ENCODE measurements around the gene SLC4A5. TPM values are rescaled to one million over a fixed set of nuclear protein-coding genes. Genes with fewer than 3 reads are reported as not detected.

Gene SLC4A5
- polyA plus RNA-seq (2013, experiment 1 of 2; ENCODE audit: insufficient read length): 0.34 TPM
- polyA plus RNA-seq (2013, experiment 2 of 2; ENCODE audit: insufficient read length): 0.40 TPM

DNA sequence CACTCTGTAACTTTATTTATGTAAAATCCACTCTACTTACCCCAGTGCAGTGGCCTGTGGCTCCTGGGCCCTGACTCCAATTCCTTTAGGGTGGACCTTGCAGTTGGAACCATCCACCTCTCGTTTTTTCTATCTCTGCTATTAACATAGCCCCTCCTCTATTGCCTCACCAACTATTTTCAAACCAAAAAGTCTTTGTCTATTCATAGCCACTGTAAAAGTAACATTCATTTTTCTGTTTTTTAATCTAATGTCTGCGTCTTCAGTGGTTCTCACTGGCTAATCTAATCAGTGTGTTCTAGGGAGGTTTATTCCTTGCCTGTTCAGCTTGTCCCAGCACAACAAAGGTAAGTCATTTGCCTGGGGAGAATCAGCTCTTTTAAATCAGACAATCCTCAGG lies at the start of gene SLC4A5:
SLC4A5 (minus strand) TSS at position 101 of the 400 bp plus-strand sequence. CDS start 28,393 bp downstream, outside the sequence.
- no peak for DNase-seq

DNA sequence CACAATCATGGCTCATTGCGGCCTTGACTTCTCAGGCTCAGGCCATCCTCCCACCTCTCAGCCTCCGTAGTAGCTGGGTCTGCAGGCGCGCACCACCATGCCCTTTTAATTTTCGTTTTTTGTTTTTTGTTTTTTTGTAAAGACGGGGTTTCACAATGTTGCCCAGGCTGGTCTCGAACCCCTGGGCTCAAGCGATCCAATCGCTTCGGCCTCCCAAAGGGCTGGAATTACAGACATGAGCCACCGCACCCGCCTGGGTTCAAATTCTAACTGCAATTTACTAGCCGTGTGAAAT lies 49.2 kb upstream of the SLC4A5 start:
- DNase-seq: no peak

DNA sequence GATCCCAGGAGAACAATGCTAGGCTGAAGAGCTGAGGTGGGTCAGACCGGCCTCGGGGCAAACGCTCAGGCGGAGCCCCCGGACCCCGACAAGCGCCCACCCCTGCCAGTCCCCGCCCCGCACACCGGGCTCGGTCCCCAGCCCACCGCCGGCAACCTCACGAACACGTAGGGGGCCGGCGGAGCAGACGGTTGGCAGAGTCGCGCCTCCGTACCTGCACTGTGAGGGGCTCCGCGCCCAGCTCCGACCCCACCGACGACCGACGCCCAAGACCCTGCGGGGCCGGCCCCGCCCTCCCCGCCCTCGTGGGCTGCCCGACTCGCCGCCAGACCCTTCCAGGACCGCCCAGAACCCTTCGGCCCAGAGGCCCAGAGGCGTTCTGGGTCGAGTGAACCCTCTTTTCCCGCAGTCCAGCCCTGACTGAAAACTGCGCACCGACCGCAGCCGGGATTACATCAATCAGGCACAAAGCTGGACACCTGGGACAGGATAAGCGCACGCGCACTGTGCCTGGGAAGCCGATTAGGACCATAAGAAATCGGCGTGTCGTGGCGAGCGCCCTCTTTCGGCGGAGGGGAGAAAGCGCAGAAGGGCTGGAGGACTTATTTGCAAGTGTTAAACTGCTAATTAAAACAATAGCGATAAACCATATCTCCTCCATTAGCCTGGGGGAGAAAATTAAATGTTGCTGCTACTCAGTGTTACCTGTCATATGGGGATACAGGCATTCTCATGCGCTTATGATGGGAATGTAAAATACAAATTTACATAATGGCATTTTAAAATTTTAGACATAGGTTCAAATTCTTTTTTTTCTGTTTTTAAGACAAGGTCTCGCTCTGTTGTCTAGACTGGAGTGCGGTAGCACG lies 48.6 kb upstream of the SLC4A5 start:
- peak; percentile 79 for DNase-seq

DNA sequence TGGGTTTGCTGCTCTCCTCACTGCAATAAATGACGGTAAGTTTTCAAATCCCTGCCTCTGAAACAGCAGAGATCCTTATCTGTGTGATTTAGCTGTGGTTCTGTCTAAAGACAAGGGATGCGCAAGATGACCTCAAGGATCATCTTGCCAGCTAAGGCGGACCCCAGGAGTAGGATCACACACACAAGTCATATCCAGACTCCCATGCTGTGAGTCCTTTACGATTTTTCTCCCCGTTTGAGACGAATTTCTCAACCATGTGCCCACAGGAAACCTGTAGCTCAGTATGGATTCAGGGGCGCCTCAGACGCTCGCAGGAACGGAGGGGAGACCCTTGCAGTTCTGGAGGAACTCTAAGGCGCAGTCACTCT lies 48.0 kb upstream of the SLC4A5 start:
- peak; percentile 21 for DNase-seq

- DNase-seq: no peak
Measured at GRCh38 chr2:74390606-74391005, 47.4 kb upstream of the SLC4A5 start.

GRCh38 chr2:74387346-74387745 lies 44.1 kb upstream of the SLC4A5 start:
- DNase-seq: peak; percentile 38

DNA sequence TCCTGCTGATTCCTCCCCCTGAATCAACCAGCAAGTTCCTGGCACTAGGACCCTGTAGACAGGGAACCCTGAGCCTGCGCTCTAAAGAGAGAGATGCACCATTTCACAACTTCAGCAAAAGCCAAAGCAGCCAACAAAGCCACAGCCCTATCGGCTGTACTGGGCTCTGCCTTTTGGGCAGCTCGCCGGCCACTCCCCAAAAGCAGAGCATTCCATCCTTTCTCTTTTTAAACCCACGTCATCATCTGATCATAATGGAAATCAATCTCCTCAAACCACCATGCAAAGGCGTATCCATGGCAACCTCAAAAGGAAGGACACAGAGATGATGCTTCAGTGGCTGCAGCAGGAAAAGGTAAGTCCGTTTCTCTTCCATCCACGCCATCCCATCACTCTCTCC lies 42.2 kb upstream of the SLC4A5 start:
- DNase-seq: no peak

DNA sequence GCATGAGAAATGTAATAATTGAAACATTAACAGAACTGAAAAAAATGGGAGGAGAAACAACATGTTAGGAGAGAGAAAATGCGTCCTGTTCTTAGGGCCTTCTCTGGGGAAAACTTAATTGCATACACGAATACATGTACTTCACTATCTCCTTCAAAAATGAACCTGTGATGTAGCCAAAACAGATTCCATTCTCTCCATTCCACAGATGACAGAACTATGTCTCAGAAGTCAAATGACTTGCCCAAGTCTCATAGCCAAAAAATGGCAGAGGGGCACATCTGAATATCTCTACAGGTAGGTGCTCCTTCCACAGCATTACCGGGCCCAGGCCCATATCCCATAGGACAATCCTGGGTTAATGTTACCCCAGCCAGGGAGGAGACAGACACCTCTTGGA lies 40.8 kb upstream of the SLC4A5 start:
- peak; percentile 43 for DNase-seq

- peak; percentile 66 for DNase-seq
Measured at GRCh38 chr2:74383254-74383653, 40.0 kb upstream of the SLC4A5 start.

GRCh38 chr2:74381751-74382150 lies 38.5 kb upstream of the SLC4A5 start:
- no peak for DNase-seq

DNA sequence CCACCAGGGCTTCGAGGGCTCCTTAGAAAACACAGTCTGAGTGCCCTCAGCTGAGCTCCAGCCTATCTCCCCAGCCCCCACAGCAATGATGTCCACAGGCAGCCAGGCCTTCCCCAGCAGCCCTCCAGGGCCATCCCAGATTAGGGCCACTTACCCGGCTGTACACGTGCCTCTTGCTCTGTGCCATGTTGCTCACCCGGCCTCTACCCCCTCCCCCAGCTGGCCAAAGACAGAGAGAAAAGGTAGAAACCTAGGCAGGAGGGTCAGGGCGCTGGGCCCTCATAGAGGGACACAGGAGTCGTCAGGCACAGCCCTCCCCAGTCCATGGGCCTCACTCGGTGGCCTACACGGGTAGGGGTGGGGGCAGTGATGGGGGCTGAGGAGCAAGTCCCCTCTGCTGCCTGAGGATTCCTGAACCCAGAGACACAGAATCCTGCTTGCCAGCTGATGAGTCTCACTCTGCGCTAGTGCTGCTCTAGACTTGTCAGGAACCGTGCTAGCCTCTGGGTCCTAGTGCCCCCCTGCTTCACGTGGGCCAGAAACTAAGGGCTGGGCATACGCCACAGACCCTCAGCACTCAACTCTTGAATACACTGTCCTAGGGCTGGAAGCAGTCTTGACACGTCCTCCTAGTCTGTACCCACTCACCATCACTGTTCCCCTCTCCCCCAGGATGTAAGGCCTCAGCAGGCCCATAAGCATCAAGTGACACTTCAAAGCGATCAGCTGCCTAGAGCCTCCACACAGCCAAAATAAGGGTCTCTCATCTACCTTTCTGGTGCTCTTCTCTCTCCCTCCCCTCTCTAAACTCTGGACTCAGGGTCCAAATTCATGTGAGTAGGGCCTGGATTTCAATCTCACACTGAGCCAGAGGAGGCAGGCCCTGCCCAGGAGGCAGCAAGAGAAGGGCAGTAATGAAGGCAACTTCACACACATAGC lies 36.9 kb upstream of the SLC4A5 start, which contains the start of gene DCTN1:
DCTN1 (minus strand) TSS at position 461 of the 939 bp plus-strand sequence; CDS start at position 187, 274 bp downstream.
- DNase-seq: peak; percentile 72

GRCh38 chr2:74378007-74378406 lies 34.8 kb upstream of the SLC4A5 start:
- DNase-seq: no peak

DNA sequence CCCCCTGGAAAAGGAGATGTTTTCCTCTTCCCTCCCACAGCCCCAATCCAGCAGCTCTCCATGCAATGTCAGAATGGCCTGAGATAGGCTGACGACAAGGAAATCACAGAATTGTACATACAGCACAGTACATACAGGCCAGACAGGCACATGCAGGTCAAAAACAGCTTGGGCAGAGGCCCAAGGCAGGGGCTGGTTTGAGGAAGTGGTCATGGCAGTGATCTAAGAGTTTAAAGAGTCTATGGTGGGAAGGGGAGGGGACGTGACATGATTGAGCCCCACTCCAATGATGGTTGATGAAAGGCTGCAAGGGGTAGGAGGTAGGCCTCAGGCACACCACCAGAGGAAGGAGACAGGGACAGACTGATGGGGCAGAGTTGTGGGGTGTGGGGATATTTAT lies 32.6 kb upstream of the SLC4A5 start:
- DNase-seq: no peak

DNA sequence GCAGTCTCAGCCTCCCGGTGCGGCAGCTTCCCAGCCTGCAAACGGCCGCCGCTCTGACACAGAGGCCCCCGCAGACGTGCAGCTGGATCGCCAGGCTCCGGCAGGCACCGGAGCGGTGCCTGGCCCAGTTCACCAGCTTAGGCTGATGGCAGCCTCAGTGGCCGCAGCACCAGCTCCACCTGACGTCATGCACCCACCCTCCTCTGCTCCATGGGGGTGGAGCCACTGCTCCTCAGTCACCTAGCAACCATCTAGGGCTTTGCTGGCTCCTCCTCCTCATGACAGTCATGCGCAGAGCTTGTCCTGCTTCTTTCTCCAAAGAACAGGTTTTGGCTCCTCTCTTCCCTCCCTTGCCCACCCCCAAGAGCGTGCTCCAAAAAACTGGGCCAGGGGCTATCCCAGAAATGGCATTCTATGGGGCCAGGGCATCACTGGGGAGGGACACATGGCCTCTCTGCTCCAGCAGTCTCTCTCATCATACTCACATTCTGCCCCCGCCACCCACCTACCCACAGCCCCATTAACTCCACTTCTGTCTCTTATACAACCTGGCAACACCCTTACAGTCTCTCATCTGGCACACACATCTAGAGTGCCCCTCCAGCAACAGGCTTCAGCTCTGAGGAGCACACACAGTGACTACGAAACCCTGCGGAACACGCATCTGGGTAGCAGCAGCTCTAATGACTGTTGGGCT lies 31.4 kb upstream of the SLC4A5 start:
- peak; percentile 62 for DNase-seq

DNA sequence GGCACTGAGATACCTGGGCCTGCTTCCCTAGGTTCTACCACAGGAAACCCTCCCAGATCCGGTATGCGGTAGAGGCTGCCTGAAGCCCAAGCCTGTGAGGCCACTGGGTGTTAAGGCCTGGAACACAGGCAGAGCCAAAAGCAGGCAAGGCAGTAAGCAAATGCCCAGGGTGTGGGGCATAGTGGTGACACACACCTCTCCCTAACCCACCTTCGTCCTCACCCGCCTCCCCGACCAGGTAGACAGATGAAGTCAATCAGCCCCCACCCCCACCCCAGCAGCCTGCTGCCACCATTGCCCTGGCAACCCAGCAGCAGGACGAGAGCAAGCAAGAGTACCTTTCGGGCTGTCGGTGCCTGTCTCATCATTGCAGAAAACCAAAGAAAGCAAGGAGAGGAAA lies 30.8 kb upstream of the SLC4A5 start:
- no peak for DNase-seq

- DNase-seq: peak; percentile 41
Measured at GRCh38 chr2:74373221-74373676, 30.0 kb upstream of the SLC4A5 start.

DNA sequence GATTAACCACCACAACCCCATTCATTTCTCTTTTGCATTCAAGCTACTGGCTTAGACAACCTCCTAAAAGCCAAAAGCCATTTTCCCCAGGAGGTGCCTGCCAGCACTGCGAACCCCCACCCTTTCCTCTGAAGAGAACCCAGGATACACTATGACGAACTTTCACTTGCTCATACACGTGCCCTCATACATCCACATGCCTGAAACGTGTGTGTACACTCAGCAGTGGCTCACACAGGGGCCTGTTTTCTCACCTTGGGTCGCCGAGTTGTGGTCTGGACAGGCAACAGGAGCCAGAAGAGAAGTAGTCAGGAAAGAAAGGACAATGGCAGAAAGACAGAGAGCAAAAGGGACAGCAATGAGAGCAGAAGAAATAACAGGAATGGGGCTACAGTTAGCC lies 29.5 kb upstream of the SLC4A5 start:
- DNase-seq: no peak

DNA sequence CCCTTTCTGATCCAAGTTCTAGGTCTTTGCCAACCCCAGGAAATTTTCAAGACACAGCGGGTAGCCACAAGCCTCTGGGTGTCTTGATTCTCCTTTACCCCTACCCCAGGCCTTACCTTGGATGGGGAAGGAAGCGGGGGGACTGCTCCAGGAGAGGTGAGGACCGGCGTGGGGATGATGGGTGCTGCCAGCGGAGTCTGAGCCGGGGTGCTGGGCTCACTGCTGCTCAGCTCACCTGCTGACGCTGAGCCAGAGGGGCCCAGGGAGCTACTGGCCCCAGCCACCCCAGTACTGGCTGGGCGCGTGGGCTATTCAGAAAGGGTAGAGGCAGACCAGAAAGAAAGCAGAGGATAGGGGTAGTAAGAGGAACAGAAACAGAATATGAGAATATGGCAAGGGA lies 28.2 kb upstream of the SLC4A5 start:
- no peak for DNase-seq

DNA sequence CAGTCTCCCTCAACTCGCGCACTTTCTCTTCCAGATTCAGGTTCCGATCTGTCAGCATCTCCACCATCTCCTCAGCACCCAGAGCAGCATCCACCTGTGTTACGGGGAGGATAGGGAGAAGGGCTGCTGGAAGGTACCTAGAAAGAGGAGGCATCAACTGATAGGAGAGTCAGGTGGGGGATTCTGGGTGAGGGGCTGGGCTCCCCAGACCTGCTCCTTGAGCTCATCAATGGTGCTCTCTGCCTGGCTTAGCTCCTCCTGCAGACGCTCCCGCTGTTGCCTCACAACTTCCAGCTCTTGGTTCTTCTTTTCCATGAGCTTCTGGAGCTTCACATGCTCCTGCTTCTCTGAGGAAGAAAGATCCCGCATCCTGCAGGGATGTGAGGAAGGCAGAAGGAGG lies 26.8 kb upstream of the SLC4A5 start:
- DNase-seq: no peak

- no peak for DNase-seq
Measured at GRCh38 chr2:74368499-74368898, 25.3 kb upstream of the SLC4A5 start.

DNA sequence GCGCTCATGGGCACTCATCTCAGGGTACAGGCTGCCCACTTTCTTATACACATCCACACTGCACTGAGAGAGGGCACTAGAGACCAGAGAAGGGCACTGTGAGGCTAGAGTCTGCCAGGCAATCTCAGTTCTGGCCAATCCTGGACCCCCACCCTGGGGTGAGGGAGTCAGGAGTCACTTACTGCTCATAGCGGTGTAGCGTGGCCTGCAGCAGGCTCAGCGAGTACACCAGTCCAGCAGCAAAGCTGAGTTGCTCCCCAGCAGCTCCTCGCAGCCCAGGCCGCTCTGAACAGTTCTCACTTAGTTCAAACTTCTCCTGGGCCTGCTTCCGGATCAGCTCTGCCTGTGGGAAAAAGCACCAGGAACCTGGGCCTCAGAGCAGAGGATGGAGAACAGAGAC lies 24.6 kb upstream of the SLC4A5 start:
- DNase-seq: no peak

- DNase-seq: no peak
Measured at GRCh38 chr2:74366036-74366435, 22.8 kb upstream of the SLC4A5 start.

All from fibroblast of skin of back (primary cell).